ENCODE measurements around the gene OR10A2. TPM values are rescaled to one million over a fixed set of nuclear protein-coding genes. Genes with fewer than 3 reads are reported as not detected.

The OR10A2 gene
- total RNA-seq, 1 experiment from 2014 or later: not detected

GRCh38 chr11:6834021-6834420 is 28.8 kb upstream of the OR10A2 start:
- no TSS peak for BruUV-seq (replicated peaks)
- Mint-ChIP-seq H3K27me3 (ENCODE audit: unreplicated experiment) (no peaks in the 10 kb centered on the region), H3K27ac (ENCODE audit: unreplicated experiment) (no peak overlapping the region), H3K4me3 (ENCODE audit: low read depth, unreplicated experiment) (no peak overlapping the region), H3K9me3 (ENCODE audit: low read depth, unreplicated experiment) (no peaks in the 10 kb centered on the region), H3K4me1 (ENCODE audit: low read depth, unreplicated experiment) (no peaks in the 10 kb centered on the region), H3K36me3 (ENCODE audit: insufficient read depth, unreplicated experiment) (no peaks in the 10 kb centered on the region)
- DNase-seq: no peak
- intact Hi-C loops (cut with micrococcal nuclease; ENCODE audit: unreplicated experiment): no loop called here
- no peak for TF ChIP-seq CTCF (IDR thresholded peaks at IDR 0.05; ENCODE audit: unreplicated experiment)
- CTCF ChIA-PET: no interaction called here

- no peak for DNase-seq
- no peak for TF ChIP-seq CTCF (IDR thresholded peaks at IDR 0.05; ENCODE audit: unreplicated experiment)
- H3K27me3 Mint-ChIP-seq (ENCODE audit: unreplicated experiment): peaks cover 31% of the 10 kb centered on the region
- BruUV-seq (replicated peaks): no TSS peak
- intact Hi-C loops (cut with micrococcal nuclease; ENCODE audit: unreplicated experiment): no loop called here
- no peak overlapping the region for H3K27ac Mint-ChIP-seq (ENCODE audit: unreplicated experiment)
- no peak overlapping the region for H3K4me3 Mint-ChIP-seq (ENCODE audit: low read depth, unreplicated experiment)
- no peaks in the 10 kb centered on the region for H3K36me3 Mint-ChIP-seq (ENCODE audit: insufficient read depth, unreplicated experiment)
- CTCF ChIA-PET: no interaction called here
- peaks cover 5% of the 10 kb centered on the region for H3K4me1 Mint-ChIP-seq (ENCODE audit: low read depth, unreplicated experiment)
- H3K9me3 Mint-ChIP-seq (ENCODE audit: low read depth, unreplicated experiment): peaks cover 9% of the 10 kb centered on the region
Measured at GRCh38 chr11:6841694-6842093, 21.2 kb upstream of the OR10A2 start.

- H3K27ac Mint-ChIP-seq (ENCODE audit: unreplicated experiment): no peak overlapping the region
- intact Hi-C loops (cut with micrococcal nuclease; ENCODE audit: unreplicated experiment): no loop called here
- peaks cover 5% of the 10 kb centered on the region for H3K4me1 Mint-ChIP-seq (ENCODE audit: low read depth, unreplicated experiment)
- CTCF ChIA-PET: no interaction called here
- H3K27me3 Mint-ChIP-seq (ENCODE audit: unreplicated experiment): peaks cover 31% of the 10 kb centered on the region
- no peak for DNase-seq
- TF ChIP-seq CTCF (IDR thresholded peaks at IDR 0.05; ENCODE audit: unreplicated experiment): no peak
- BruUV-seq (replicated peaks): no TSS peak
- no peak overlapping the region for H3K4me3 Mint-ChIP-seq (ENCODE audit: low read depth, unreplicated experiment)
- H3K9me3 Mint-ChIP-seq (ENCODE audit: low read depth, unreplicated experiment): peaks cover 12% of the 10 kb centered on the region
- no peaks in the 10 kb centered on the region for H3K36me3 Mint-ChIP-seq (ENCODE audit: insufficient read depth, unreplicated experiment)
Measured at GRCh38 chr11:6843670-6844069, 19.2 kb upstream of the OR10A2 start.

- H3K36me3 Mint-ChIP-seq (ENCODE audit: insufficient read depth, unreplicated experiment): no peaks in the 10 kb centered on the region
- DNase-seq: no peak
- CTCF ChIA-PET: no interaction called here
- H3K4me3 Mint-ChIP-seq (ENCODE audit: low read depth, unreplicated experiment): no peak overlapping the region
- H3K27me3 Mint-ChIP-seq (ENCODE audit: unreplicated experiment): peaks cover 31% of the 10 kb centered on the region
- H3K4me1 Mint-ChIP-seq (ENCODE audit: low read depth, unreplicated experiment): peaks cover 5% of the 10 kb centered on the region
- intact Hi-C loops (cut with micrococcal nuclease; ENCODE audit: unreplicated experiment): no loop called here
- TF ChIP-seq CTCF (IDR thresholded peaks at IDR 0.05; ENCODE audit: unreplicated experiment): no peak
- BruUV-seq (replicated peaks): no TSS peak
- no peak overlapping the region for H3K27ac Mint-ChIP-seq (ENCODE audit: unreplicated experiment)
- peaks cover 12% of the 10 kb centered on the region for H3K9me3 Mint-ChIP-seq (ENCODE audit: low read depth, unreplicated experiment)
Measured at GRCh38 chr11:6844356-6844755, 18.5 kb upstream of the OR10A2 start.

- no peak for DNase-seq
- H3K4me3 Mint-ChIP-seq (ENCODE audit: low read depth, unreplicated experiment): no peak within 1 kb of the TSS
- peaks cover 31% of the 10 kb centered on the region for H3K27me3 Mint-ChIP-seq (ENCODE audit: unreplicated experiment)
- intact Hi-C loops (cut with micrococcal nuclease; ENCODE audit: unreplicated experiment): no loop called here
- CTCF ChIA-PET: no interaction called here
- no peak within 1 kb of the TSS for H3K27ac Mint-ChIP-seq (ENCODE audit: unreplicated experiment)
- H3K36me3 Mint-ChIP-seq (ENCODE audit: insufficient read depth, unreplicated experiment): no peaks in the 10 kb centered on the region
- BruUV-seq (replicated peaks): no TSS peak
- H3K9me3 Mint-ChIP-seq (ENCODE audit: low read depth, unreplicated experiment): peaks cover 14% of the 10 kb centered on the region
- no peak for TF ChIP-seq CTCF (IDR thresholded peaks at IDR 0.05; ENCODE audit: unreplicated experiment)
- peaks cover 5% of the 10 kb centered on the region for H3K4me1 Mint-ChIP-seq (ENCODE audit: low read depth, unreplicated experiment)
Measured at GRCh38 chr11:6845383-6845782, 17.5 kb upstream of the OR10A2 start, which contains the start of gene OR10A5. OR10A5 (plus strand) TSS chr11:6845683; CDS start chr11:6845683, 0 bp downstream.

Measured in Calu3 (cell line).